Effector CD8-positive, alpha-beta T cell (primary cell): ENCODE data around the gene BCL6.
"Not testable (repeated sequence)": the region's sequence is repeated elsewhere in the genome, so short reads cannot be mapped to it uniquely, and the experiment has no call there.

Source experiments
- DNase-seq: peaks from one replicate; lab custom pipeline; 2025; lab: John Stamatoyannopoulos, UW

Gene BCL6

GRCh38 chr3:187714404-187714979, 30.8 kb downstream of the BCL6 start:
- DNase-seq = peak; percentile 44

DNA sequence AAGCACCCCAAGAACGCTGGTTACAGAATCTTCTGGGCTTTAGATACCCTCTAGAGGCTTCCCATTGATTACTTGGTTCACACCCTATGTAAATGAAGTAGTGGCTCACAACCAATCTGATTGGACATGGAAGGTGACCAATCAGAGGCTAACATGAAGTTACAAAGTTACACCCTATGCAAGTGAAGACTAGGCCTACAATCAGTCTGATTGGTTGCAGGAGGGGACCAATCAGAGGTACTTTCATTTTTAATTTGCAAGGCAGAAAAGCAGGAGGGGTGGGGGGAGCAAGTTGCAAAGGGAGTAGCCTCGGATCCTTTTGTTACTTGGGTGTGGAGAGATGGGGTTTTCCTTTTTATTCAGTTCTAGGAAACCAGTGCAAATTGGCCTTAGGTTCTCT, 31.8 kb downstream of the BCL6 start:
- DNase-seq = no peak

- DNase-seq = no peak
These were observed 36.1 kb downstream of the BCL6 start for GRCh38 chr3:187709155-187709554.

GRCh38 chr3:187708696-187709095, 36.6 kb downstream of the BCL6 start:
- DNase-seq = no peak

GRCh38 chr3:187706971-187707370, 38.3 kb downstream of the BCL6 start:
- DNase-seq = no peak

DNA sequence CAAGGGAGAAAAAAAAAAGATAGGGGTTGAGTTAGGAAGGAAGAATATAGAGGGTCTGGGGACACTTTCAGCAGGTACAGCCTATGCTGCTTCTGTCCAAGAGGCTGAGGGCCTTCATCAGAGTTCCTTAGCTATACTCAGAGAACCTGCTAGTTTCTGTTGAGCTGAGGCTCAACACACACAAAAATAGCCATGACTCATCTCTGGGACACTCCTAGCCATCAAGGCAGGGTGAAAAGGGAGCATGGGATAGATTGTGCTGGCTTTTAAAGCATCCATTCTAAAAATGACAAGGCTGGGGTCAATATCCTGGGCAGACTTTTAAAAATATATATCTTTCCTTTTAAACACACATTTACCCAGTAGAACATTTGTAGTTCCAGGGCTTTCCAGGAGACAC, 40.1 kb downstream of the BCL6 start:
- no peak for DNase-seq

- no peak for DNase-seq
These were observed 42.7 kb downstream of the BCL6 start, which contains the start of gene RTP2 for GRCh38 chr3:187702507-187703033. Gene RTP2 (minus strand): TSS chr3:187702557. CDS start chr3:187702128, 429 bp downstream.

- no peak for DNase-seq
These were observed 45.0 kb downstream of the BCL6 start for GRCh38 chr3:187700249-187700648.

DNA sequence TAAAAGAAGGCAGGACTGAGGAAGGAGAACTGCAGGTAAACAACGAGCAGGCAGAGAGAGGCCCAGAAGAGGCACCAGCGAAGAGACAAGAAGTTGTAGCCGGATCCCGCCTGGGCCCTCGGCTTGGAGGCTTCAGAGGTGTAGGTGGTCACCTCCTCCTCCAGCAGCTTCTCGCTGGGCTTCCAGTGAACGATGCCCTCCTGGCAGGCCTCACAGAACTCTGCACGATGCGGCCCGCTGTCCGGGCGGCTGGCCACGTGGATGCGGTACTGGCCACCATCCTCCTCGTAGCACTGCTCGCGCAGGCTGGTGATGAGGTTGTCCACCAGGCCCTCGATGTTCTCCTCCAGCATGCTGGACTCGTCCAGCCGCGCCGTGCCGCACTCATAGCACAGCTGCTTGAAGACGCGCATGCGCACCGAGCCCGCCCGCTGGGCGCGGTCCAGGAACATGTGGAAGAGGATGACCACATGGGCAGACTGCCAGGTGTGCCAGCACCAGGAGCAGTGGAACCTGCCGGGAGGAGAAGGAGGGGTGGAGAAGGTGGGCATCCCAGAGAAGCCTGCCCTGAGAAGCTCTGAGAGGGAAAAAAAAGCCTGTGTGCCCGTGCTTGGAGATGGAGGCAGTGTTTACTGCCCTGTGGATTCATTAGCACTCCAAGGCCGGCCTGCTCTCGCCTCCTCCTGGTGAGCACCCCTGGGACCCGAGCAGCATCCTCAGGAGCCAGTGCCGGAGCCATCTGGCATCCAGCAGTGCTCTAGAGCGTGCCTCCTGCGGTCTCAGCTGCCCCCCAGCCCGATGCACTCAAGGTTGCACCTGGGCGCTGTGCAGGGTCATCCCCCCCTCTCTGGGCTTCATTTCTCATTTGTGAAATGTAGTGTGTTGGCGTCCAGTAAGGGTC, 46.5 kb downstream of the BCL6 start:
- no peak for DNase-seq

- no peak for DNase-seq
These were observed 49.2 kb downstream of the BCL6 start for GRCh38 chr3:187696021-187696420.

- DNase-seq = no peak
These were observed 49.8 kb downstream of the BCL6 start for GRCh38 chr3:187695449-187695848.

GRCh38 chr3:187694801-187695200, 50.5 kb downstream of the BCL6 start:
- no peak for DNase-seq

- DNase-seq = no peak
These were observed 51.8 kb downstream of the BCL6 start for GRCh38 chr3:187693431-187693830.

DNA sequence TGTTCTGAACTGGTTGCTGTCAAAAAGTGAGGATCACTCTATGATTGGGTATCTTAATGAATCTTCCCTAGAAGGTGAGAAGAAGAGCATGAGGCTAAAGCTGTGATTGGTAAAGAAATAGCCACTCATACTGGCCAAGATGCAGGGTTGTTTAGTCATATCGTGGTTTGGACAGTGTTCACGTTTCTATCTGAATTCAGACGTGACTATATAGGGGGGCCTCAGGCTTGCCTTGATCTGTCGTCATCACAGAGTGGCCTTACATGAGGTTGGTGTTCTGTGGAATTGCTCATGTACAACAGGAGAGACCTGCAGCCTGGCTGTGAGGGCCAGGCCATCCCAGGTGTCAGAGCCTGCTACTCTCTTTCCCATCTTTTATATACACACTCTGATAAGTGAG, 55.3 kb downstream of the BCL6 start:
- no peak for DNase-seq

DNA sequence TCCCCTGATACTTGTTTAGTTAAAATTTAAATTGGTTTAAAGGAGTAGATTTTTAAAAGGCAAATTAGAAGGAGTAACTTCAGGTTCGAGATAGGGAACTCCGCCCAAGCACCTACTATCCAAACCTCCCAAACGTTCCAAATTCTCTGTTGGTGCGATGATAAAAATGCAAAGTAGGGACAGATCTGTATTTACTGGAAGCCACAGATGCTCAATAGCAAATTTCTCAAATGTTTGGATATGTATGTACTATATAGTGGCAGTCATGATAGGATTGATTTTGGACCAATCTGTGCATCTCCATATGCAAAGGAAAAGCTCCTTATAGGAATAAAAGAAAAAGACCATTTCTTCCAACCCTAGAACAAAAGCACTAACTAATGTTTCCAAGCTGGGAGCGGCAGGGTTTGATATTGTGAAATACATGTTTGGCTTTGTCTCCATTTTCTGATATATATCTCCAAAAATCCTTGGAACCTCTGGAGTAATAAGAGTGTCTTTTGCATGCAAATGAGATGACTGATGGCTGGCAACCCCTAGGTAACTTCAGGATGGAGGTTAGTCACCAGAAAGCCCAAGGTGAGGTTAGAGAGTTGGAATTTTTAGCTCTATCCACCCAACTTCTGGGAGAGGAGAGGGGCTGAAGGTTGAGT, 58.5 kb downstream of the BCL6 start:
- no peak for DNase-seq

- no peak for DNase-seq
These were observed 59.3 kb downstream of the BCL6 start for GRCh38 chr3:187685948-187686347.

- no peak for DNase-seq
These were observed 60.4 kb downstream of the BCL6 start for GRCh38 chr3:187684880-187685279.

DNA sequence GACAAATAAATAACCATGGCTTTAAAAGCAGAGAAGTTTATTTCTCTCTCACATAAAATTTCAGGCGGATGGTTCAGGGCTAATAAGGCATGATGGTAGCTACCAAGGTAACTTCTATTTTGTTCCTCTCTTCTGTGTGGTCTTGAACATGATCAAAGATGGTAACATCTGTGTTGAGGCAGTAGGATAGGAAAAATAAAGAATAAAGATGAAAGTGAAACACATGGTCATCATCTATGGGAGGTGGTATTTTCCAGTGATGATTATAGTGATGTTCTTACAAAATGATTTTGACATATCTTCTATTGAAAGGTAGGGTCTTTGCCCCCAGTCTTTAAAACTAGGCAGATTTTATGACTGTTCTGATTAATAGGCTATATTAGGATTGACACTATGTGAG, 60.8 kb downstream of the BCL6 start:
- DNase-seq = no peak

- not testable (repeated sequence) for DNase-seq
These were observed 63.5 kb downstream of the BCL6 start for GRCh38 chr3:187681756-187682155.

DNA sequence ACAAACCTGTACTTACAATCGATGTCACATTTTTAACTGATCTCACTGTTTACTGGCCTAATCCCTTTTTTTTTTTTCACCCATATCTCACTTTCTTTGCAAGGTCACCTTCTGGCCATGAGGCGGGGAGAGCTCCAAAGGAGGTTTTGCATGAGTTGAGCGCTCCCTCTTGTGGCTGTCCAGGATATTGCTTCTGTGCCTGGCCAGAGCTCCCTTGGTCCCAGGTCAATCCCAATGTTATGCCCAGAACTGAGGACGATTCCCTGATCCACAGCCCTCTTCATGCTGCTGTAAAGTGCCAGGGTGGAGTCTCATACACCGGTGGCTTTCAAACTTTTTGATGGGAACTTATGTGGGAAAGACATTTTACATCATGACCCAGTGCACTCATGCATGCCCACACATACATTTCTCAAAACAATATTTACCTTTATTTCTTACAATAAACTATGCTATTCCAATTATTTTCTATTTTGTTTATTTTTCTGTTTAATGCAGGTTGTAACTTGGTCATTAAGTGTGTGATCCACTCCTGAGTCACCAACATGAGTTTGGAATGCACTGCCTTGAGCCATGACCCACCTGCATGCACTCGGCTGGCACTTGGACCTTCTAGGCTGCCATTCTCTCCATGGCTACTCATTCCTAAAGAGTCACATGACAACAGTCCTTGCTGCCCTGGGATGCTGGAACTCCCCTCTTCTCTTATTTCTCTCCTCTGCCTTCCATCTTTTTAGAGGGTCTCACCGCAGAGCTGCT, 65.5 kb downstream of the BCL6 start:
- DNase-seq = peak; percentile 31

DNA sequence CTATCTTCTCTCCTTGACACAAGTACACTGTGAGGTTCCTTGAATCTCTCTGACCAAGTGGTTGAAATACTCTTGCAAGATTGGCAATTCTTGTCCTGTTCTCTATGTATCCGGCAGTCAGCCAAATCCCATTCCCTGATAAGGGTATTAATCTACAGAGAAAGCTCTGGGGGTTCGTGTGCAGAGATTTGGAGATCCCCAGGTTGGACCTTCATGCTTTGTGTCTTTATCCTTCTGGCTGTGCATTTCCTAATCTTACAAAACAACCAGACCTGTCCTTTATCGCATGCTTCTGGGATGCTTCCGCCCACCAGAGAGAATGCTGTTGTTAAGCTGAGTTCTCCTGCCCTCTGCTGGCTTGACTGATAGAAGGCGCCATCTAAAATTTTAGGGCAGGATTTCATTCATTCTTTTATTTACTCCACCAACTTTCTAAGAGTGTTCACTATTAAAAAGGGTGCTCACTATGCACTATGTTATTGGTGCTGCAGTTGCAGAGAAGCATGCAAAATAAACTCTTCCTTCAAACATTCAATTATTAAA, 66.5 kb downstream of the BCL6 start:
- no peak for DNase-seq

DNA sequence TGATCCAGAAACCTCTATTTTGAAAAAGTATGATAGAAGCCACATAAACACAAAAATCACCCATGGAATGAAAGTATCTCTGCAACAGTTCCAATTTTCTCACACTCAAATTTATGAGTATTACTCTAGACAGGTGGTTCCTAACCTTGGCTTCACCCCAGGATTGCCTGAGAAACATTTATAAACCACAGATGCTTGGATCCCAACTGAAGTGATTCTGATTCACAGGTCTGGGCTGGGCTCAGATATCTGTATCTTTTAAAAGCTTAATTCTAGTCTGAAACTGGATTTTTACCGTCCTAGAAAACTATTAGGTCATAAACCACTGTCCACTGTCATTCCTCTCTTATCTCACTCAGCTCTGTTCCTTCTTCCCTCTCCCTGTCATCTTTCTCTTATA, 67.7 kb downstream of the BCL6 start:
- no peak for DNase-seq
